ENCODE measurements around the gene NRG3.
A peak's percentile ranks its signal among the peaks of the same experiment; 100 is the strongest.

Gene NRG3

GRCh38 chr10:82234173-82234572 is 359.2 kb downstream of the NRG3 start:
- DNase-seq: no peak

- no peak for DNase-seq
Observed at GRCh38 chr10:82236084-82236731, 361.2 kb downstream of the NRG3 start.

- DNase-seq: no peak
Observed at GRCh38 chr10:82238291-82238690, 363.3 kb downstream of the NRG3 start.

GRCh38 chr10:82240408-82240807 is 365.4 kb downstream of the NRG3 start:
- DNase-seq: no peak

GRCh38 chr10:82242778-82243177 is 367.8 kb downstream of the NRG3 start:
- DNase-seq: no peak

GRCh38 chr10:82245157-82245556 is 370.2 kb downstream of the NRG3 start:
- no peak for DNase-seq

GRCh38 chr10:82245906-82246560 is 371.0 kb downstream of the NRG3 start:
- peak; percentile 3 for DNase-seq

- no peak for DNase-seq
Observed at GRCh38 chr10:82249141-82249540, 374.1 kb downstream of the NRG3 start.

GRCh38 chr10:82251222-82251906 is 376.4 kb downstream of the NRG3 start:
- DNase-seq: no peak

- DNase-seq: no peak
Observed at GRCh38 chr10:82252081-82252480, 377.1 kb downstream of the NRG3 start.

GRCh38 chr10:82254237-82254636 is 379.2 kb downstream of the NRG3 start:
- no peak for DNase-seq

- no peak for DNase-seq
Observed at GRCh38 chr10:82256275-82256674, 381.3 kb downstream of the NRG3 start.

- peak; percentile 66 for DNase-seq
Observed at GRCh38 chr10:82266438-82266837, 391.4 kb downstream of the NRG3 start.

GRCh38 chr10:82267014-82267413 is 392.0 kb downstream of the NRG3 start:
- peak; percentile 34 for DNase-seq

GRCh38 chr10:82267465-82267864 is 392.5 kb downstream of the NRG3 start:
- peak; percentile 20 for DNase-seq

- DNase-seq: no peak
Observed at GRCh38 chr10:82267960-82268359, 393.0 kb downstream of the NRG3 start.

GRCh38 chr10:82277591-82277990 is 402.6 kb downstream of the NRG3 start:
- peak; percentile 48 for DNase-seq

- DNase-seq: no peak
Observed at GRCh38 chr10:82278401-82279182, 403.6 kb downstream of the NRG3 start.

GRCh38 chr10:82282782-82283456 is 407.9 kb downstream of the NRG3 start:
- no peak for DNase-seq

- no peak for DNase-seq
Observed at GRCh38 chr10:82284180-82284579, 409.2 kb downstream of the NRG3 start.

GRCh38 chr10:82288461-82288881 is 413.5 kb downstream of the NRG3 start:
- DNase-seq: peak; percentile 69

GRCh38 chr10:82289945-82290344 is 415.0 kb downstream of the NRG3 start:
- DNase-seq: no peak

- DNase-seq: no peak
Observed at GRCh38 chr10:82294874-82295378, 419.9 kb downstream of the NRG3 start.

Data from fibroblast of skin of right quadriceps (primary cell).